HG03342 (cell line): ENCODE measurements around the gene DIP2B.

ENCODE experiments used
- ATAC-seq: cut with Tn5 transposase; IDR thresholded peaks from one replicate; pipeline ENCODE4 v1.9.1; 2021; ENCODE audit warnings: mild to moderate bottlenecking, moderate library complexity; ENCODE audit not compliant: unreplicated experiment

Gene DIP2B

DNA sequence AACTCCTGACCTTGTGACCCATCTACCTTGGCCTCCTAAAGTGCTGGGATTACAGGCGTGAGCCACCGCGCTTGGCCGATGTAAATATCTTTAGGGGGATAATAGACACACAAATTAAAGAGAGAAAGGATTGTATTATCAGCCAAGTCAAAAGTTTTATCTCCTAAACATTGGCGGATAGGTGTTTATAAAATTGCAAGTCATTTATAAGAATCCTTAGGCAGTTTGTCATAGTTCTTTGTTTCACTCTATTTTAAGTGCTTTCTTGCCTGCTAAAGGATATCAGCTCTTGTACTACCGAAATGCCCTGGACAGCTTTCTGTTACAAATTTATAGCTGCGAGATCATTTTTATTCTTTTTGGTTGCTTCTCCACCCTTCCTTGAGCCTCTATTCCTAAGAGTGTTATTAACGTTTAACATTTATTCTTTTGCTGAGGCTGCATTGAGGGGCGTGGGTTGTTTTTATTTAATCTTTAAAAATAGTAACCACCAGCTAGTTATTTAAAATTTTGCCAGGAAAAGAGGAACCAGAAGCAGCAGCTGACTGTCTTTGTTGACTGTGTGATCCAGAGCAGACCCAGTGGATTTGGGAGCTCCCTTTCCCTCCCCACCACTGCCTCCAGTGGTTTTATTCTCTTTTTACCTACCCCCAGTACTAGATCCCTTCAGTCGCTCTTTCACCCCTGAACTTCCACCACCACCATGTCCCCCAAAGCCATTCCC is 106.4 kb downstream of the DIP2B start:
- ATAC-seq: no peak

DNA sequence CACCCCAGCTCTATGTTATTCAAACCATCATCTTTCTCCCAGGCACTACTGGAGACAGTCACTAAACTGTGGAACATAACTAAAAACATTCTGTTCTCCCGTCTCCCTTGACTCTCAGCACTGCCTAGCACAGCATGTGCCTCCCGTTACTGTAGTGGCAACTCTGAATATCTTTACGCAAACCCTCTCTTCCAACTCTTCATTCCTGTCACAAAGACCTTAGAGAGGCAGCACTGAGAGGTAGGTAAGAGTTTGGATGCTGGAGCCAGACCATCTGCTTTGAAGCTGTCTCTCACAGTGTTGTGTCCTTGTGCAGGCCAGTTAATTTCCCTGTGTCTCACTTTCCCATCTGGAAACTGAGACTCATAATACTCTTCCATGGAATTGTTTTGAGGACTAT is 108.1 kb downstream of the DIP2B start:
- no peak for ATAC-seq

DNA sequence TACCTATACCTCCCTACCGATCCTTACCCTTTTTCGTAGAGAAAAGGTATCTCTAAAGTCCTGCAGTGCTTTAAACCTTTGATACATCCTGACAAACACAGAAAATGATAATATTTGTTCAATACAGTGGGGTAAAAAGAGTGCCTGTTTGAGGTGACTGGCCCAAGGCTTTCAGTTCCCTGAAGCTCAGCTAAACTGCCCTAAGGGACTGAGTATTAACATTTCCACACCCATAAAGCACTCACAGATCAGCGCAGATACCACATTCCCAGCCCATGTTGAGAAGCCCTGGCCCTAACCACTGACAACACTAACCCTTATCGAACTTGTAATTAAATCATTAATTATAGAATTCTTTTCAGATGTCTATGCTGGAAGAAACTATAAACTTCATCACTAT is 108.7 kb downstream of the DIP2B start:
- no peak for ATAC-seq

DNA sequence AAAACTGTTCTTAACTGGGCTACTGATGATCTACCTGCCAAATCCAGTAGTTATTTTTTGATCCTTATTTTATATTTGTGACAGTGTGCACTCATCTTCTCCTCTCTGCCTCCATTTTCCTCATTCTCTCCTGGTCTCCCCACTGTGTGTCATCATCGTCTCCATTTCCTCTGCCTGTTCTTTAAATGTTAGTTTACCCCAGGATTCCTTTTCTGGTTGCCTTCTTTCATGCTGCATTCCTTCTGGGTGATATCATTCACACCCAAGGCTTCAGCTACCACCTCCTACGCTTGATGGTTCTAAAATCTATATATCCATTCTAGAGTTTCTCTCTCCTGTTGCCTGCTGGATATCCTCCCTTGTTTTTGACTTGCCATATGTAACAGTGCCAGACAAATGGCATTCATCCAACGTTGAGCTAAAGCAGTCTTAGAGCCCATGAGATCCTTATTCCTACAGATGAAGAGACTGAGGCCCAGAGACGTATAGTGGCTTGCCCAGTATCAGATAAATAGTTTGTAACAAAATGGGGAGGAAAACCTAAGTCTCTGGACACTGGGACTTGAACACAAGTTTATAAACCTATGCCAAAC is 109.5 kb downstream of the DIP2B start:
- ATAC-seq: no peak

DNA sequence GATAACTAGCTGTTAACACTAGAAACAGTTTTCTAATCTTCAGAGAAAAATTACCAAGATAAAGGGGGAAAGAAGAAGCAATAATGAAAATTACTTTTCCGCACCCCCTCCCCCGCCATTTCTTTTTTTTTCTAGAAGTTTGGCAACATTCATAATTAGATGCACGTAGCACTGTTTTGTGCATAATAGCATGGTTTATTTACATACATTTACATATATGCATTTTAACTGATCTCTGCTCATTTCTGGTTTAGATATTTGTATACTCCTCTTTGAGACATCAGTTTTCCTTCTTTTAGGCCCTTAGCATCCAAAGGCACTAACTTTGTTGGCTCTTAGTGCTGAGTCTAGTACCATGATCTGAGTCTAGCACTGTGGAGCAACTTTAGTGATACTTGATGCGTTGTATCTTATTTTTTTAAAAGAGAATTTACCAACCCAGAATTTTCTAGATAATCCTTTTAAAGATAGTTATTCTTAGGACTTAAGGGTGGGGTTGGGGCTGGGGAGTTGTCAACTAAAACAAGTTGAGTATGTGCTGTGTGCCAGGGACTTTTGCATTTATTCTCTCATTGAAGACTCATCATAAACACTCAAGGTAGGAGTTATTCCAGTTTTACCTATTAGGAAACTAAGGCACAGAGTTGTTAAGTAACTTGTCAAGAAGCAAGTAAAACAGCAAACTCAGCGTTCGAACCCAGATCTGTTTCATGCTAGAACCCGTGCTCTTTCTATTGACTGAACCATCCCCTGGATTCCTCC is 110.5 kb downstream of the DIP2B start:
- no peak for ATAC-seq

DNA sequence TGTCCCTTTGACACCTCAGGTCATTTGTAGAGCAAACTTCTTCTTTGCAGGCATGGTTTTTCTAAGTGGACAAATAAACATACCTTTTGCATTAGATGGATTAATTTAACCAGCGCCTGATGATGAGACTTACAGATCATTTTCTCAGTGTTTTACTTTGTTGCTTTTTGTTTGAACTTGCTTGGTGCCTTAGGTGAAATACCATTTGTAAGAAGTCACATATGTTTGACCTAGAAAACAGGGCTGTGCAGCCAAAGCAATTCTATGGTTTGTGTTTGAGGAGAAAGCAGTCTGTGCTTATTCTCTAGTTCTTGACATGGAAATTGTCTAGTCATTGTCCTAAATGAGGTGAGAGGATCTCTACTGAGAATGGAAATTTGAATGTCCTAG is 111.1 kb downstream of the DIP2B start:
- no peak for ATAC-seq

DNA sequence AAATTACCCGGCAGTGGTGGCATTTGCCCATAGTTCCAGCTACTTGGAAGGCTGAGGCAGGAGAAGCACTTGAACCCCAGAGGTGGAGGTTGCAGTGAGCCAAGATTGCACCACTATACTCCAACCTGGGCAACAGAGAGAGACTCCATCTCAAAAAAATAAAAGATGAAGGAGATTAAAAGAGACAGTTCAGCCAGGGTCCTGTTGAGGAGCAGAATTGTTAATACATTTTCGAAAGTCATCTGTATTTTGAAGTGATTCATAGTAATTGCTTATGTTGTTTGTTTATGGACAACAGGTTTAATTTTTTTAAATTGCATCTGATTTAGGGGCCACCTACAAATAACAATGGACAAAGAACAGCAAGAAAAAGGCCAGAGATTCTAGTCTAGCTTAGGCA is 112.9 kb downstream of the DIP2B start:
- ATAC-seq: no peak

DNA sequence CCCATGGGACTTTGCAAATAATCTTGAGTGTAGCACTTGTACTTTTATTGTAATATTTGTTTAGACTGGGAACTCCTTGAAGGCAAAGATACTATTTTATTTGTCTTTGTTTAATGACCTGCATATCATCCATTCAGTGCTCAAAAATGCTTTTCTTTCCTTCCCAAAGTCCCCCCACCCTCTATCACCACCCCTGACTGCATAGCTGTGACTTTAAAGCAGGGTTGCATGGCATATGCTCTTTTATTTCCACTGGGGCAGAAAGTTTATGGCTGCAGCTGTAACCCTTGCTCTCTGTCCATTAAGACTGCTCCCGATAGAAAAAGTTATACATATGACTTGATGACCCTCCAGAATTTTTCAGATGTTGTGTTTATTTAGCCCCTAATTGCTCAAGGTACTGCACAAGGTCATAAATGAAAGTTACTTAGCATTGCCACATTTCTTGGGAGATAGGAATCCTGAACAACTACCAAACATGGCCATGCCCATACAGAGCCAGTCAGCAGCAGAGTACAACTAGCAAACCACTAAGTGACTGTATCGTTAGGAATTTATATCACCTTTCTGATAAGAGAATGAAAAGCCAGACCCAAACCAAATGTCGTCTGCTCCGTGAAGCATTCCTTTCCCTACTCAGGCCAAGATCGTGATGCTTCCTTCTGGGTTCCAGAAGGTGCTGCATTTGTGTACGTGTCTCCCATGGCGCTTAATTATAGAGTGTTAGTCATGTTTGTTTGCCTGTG is 114.3 kb downstream of the DIP2B start:
- ATAC-seq: no peak

DNA sequence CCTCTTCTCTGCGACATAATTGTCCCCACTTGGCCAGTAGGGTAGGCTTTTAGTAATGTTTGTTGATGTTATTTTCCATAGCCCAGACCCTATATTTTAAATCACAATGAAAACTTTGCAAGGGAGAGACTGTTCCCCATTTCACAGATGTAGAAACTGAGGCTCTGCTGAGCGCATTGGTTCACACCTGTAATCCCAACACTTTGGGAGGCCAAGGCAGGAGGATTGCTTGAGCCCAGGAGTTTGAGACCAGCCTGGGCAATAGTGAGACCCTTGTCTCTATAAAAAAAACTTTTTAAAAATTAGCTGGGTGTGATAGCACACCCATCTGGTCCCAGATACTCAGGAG is 114.8 kb downstream of the DIP2B start:
- no peak for ATAC-seq

DNA sequence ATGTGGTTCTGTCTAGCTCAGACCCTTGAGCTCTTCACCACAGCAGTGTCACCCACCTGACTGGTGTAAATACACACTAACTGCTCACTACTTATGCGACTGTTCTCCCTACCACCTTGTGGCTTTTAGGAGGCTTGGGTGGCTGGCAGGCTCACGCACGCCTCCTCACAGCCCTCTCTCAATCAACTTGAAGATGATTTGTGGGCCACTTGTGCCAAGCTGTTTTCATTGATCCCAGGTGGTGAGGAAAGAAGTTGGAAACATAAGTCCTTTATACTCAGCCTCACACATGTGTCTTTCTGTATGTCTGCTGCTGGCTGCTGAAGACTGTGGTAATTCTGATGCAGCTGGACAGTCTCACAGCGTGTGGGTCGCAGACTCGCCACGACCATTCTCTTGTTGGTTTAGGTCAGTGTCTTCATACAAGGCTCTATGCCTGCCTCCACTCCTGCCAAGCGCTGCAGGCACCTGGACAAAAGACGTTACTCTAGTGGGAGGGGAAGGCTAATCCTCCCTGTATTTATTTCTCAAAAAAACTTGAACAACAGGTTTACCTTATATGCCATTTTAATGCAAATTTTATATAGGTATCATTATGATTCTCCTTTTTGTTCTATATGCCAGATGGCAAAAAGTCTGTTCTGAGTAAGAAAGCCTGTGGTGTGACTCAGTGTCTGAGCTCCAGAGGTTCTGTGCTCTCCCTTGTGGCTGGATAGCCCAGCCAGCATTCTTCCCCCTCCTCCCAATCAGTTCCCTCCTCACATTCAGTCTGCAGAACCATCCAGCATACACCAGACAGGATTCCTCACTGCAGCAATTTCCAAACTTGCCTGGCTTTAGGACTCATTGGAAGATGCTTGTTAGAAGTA is 115.6 kb downstream of the DIP2B start:
- ATAC-seq: no peak

DNA sequence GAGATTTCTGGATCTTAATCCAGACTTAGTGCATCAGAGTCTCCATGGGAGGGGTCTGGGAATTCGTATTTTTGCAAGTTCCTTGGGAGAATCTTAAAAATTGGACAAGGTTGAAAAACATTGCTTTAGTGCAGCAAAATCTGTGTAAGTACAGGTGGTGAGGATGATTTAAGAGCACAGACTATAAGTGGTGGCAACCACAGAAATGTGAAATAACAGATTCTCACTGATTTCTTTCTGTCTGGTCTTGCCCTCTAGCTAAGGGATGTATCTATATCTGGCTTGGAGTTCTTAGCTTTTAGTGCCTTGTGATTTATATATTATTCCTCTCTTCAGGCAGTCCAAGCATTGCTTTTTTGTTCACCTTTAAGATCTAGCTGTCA is 116.2 kb downstream of the DIP2B start:
- no peak for ATAC-seq

DNA sequence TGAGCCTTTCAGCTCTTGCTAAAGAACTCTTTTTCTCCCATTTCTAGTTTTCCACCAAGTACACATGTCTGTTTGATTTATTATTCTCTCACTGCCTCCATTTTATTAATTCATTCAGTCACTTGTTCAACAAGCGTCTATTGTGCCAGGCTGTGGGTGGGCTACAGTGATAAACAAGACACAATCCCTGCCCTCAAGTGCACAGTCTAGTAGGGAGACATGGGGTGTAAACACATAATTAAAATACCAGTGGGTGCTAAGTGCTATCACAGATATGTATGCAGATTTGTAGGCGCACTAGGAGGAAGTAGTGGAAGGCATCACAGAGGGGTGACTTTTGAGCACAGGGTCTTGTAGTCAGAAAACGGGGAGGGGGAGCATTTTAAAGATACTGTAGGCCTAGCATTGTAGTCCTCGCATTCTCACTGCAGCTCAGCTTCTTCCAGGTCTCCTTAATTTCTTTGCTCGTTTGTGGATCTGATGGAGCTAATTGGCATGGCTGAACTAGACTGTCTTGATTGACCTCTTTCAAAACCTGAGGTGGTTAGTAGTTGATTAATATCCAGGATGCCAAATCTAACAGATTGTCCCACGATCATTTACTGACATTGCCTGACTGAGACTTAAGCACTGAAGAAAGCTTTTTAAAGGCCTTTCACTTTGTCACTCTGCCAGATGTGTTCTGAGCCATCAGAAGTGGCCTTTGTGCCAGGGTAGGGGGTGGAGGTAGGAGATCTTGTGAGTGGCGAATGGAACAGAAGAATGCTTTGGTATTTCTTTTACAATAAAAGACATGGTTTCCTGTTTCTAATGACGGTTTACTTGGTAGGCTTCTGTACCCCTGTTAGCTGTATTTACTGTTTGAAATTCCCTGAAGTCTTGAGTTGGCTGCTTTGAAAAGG is 116.9 kb downstream of the DIP2B start:
- ATAC-seq: no peak

DNA sequence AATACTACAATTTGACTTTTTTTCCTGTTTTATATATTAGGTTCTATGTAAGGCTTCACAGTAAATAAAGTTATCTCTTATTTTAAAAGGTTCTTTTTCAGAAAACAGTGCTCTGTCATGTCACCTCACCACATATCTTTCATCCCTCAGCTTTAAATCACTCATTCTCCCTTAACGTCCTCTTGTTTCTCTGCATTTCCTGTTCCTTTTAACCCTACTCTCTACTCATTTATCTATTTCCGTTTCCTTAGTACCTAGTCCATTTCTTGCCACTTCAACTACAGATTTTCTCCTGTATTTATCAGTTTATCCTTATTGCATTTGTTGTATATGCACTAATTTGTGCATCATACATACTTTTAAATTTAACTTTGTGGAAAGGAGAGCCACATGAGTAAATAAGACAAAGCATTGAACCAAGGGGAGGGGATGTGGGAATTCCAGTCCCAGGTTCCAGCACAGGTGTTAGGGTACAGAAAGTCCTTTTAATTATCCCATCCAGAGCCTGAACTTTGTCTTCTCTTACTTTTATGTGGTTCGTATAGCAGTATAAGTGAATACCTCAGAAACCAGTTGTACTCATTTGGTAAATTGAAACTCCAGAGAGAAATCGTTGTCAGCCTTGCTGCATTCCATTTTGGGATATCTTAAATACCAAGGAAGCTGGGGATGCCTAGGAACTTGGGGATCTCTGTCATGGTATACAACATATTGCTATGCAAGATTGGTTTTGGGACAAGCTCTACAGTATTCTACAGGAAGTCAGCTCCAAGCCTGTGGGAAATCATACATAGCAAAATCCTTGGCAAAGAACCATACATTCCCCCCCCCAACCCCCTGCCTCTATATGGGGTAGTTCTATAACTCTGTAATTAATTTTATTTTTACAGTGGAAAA is 120.5 kb downstream of the DIP2B start:
- no peak for ATAC-seq

DNA sequence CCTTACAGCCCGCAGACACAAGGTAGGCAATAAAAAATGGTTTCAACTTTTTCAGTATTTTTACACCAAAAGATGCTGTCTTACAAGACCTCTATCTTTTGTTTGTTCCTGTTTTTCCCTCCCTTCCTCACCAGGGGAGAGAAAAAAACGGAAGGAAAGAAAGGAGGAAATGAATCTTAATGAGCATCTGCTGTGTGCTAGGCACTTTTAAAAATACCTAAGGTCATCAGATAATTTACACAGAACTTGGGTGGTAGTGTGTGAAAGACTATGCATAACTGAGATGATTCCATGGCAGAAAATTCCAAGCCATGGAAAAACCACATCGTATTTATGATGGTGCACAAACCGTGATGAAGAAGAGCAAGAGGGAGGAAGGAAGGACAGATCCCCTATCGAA is 121.2 kb downstream of the DIP2B start:
- ATAC-seq: no peak

DNA sequence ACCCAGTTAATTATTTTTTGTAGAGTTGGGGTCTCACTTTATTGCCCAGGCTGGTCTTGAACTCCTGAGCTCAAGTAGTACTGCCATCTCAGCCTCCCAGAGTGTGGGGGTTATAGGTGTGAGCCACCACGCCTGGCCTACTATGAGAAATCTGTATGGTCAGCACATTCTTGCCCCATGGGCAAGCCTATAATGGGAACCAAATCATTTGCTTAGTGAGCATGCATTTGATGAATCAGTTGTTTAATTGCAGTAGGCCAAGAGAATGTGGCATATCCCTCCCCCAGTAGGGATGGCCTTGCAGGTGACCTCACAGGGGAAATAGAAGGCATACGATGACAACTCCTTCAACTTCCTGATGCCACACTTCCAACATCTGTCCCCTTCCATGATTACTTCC is 122.7 kb downstream of the DIP2B start:
- no peak for ATAC-seq

DNA sequence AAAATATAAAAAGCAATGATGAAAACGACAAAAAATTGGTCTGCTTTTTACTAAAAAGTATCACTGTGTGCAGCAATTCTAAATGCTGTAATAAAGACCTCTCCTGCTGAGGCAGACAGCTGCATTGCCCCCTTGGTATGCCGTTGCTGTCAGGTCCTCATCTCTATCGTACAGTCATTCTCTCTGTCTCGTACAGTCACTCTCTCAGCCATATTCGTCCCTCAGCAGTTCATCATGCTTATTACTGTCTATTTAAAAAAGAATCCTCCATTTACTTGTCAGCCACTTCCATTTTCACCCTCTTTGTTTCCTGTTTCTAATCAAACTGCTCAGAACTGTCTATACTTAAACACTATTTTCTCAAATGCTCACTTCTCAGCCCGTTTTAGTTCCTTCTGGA is 123.6 kb downstream of the DIP2B start:
- no peak for ATAC-seq

DNA sequence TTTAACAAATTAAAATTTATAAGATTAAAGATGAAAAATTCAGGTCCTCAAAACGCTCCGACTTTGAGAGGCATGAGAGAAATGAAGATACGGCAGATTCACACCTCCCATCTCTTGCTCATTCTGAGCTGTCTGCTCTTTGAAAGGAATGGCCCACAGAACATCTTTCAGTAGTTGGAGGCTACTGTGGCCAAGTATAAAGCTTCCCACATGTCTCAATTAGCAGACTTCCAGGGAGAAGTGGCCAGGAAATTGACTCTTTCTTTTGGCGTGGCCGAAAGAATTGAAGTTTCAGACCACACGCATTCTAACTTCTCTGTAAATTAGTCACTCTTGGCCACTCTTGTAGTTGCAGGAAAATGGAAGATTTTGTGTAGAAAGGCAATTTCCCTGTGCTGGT is 129.2 kb downstream of the DIP2B start:
- no peak for ATAC-seq

DNA sequence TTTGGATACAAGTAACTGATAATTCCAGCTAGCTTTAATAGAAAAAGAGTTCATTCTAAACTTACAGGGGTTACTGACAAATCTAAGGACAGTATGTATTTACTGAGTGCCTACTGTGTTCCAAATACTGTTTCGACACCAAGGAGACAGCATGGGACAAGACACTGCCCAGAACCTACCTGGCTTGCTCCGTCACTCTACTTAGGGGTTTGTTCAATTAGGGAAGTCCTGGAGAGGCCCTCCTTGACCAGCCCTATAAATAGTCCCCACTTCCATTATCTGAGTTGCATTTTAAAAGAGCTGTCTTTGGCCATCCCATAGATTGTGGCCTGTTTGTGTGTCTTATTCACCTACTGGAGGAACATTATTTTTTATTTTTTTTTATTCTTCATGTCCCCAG is 129.6 kb downstream of the DIP2B start:
- ATAC-seq: no peak

DNA sequence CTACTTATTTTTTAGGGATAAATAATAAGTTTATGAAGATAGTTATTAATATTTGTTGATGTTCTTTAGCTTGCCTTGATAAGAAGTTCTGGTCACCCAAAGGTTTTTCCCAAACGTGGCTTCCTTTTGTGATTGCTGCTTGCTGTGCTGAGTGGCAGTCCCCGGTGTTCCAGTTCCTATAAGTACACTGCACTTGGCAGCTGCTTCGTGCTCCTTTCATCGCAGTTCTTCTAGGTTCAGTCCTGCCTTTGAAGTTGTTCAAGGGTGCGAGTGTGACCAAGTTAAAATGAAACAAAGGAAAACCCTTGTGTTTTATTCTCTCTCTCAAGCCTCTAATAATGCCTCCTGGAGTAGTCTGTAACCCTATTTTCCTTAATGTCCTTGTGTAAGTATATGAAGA is 130.6 kb downstream of the DIP2B start:
- ATAC-seq: no peak
